Activated CD8-positive, alpha-beta T cell treated with anti-CD3 and anti-CD28 coated beads for 36 hours (primary cell): Measurements from ENCODE around the gene FRMD6. TPM values are rescaled to one million over a fixed set of nuclear protein-coding genes. Genes with fewer than 3 reads are reported as not detected.

Source experiments
- ATAC-seq: fragments of 200-7000 bp; cut with Tn5 transposase; one replicate; pipeline ENCODE4 v1.10.0; 2021; ENCODE audit warnings: mild to moderate bottlenecking, moderate library complexity
- CTCF ChIA-PET: fragments of 350-600 bp; sonication (Branson Sonifier 250); formaldehyde crosslinking; loops from one replicate; lab custom pipeline; 2021; ENCODE audit warnings: antibody characterized with exemption; lab: Charles Lee
- POLR2A ChIA-PET: fragments of 350-600 bp; sonication (Branson Sonifier 250); formaldehyde crosslinking; loops from one replicate; lab custom pipeline; 2021; ENCODE audit warnings: antibody characterized with exemption; lab: Charles Lee
- DNase-seq: peaks from one replicate; pipeline ENCODE4 v3.0.0-alpha.2; 2020
- H3K27ac Mint-ChIP-seq: one replicate; pipeline ENCODE4 v1.8.0; 2021; ENCODE audit warnings: mild to moderate bottlenecking, mixed read lengths
- H3K27me3 Mint-ChIP-seq: one replicate; pipeline ENCODE4 v1.8.0; 2021; ENCODE audit warnings: mixed read lengths
- H3K36me3 Mint-ChIP-seq: one replicate; pipeline ENCODE4 v1.8.0; 2021; ENCODE audit warnings: low read depth, mixed read lengths
- H3K4me1 Mint-ChIP-seq: one replicate; pipeline ENCODE4 v1.8.0; 2021; ENCODE audit warnings: low read depth, mixed read lengths
- H3K4me3 Mint-ChIP-seq: one replicate; pipeline ENCODE4 v1.8.0; 2021; ENCODE audit warnings: mild to moderate bottlenecking, moderate library complexity, mixed read lengths
- H3K9me3 Mint-ChIP-seq: one replicate; pipeline ENCODE4 v1.8.0; 2021; ENCODE audit warnings: mixed read lengths
- intact Hi-C: fragments of 100-400 bp; cut with micrococcal nuclease; formaldehyde crosslinking; loops from one replicate; pipeline ENCODE4 v1.10.0; 2022
- total RNA-seq, 2 experiments: library from RNA; stranded (reverse); gene quantifications; one replicate each; pipeline ENCODE4 v1.2.3, GENCODE V29; 2021
- TF ChIP-seq, protein P1 (sequence below): fragments of 200-600 bp; IDR thresholded peaks from one replicate; pipeline ENCODE4 v1.8.0; 2022; ENCODE audit warnings: antibody characterized with exemption, mild to moderate bottlenecking

Gene FRMD6
- total RNA-seq, result 1 to 10 TPM; 2.7 to 4.9 TPM

DNA sequence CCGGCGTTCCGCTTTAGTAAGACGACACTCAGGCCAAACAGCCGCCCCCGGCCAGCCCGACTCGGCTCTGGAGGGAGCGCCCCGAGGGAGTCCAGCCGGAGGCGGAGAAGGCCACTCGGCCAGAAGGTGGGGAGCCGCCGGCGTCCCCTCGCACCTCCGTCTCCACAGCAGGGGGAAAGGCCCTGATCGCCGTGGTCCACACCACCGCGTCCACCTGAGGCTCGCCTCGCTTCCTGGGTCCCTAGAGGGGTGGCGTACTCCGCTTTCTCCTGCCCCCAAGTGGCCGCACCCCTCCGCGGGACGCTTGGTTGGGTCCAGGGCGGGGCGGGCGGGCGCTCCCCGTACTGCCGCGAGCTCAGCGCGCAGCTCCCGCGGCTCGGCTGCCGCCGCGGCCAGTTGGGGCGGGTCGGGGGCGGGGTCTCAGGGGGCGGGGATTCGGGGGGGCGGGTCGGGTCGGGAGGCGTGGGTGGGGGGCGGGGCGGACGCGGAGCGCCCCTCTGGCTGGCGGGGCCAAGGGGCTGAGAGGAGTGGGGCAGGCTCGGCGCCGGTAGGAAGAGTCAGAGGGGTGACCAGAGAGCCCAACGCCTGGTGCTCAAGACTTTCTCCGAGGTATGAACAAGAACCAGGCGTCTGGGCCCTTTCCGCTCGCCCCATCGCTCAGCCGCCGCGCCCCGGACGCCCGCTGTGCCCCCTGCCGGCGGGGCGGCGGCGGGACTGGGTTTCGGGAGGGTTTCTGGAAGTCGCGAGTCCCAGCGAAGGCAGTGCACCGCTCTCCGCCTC, at the start of gene FRMD6:
FRMD6 (plus strand) TSS at position 523 of the 780 bp plus-strand sequence. CDS start 37,927 bp downstream, outside the sequence.
- H3K27ac Mint-ChIP-seq, result peak within 1 kb of the TSS; percentile 79
- ChIA-PET POLR2A (interaction anchor here (1.4 to 2.2 kb wide), 4 partner anchors 11 to 556 kb away, joined by 3 to 6 read pairs (median 3); partner anchors contain the start of gene TRIM9), CTCF (interaction anchor here (0.7 to 3.6 kb wide), 18 partner anchors 11 to 396 kb away, joined by 3 to 27 read pairs (median 4); no protein-coding TSS in a partner anchor)
- H3K9me3 Mint-ChIP-seq, result no peaks in the 10 kb centered on the region
- peaks cover 21% of the 10 kb centered on the region for H3K27me3 Mint-ChIP-seq
- no peaks in the 10 kb centered on the region for H3K36me3 Mint-ChIP-seq
- intact Hi-C loops, result no loop called here
- peaks cover 23% of the 10 kb centered on the region for H3K4me1 Mint-ChIP-seq
- peak within 1 kb of the TSS; percentile 80 for H3K4me3 Mint-ChIP-seq
- peak; percentile 82 for DNase-seq
- peak; percentile 88 for ATAC-seq
- TF ChIP-seq, protein P1, sequence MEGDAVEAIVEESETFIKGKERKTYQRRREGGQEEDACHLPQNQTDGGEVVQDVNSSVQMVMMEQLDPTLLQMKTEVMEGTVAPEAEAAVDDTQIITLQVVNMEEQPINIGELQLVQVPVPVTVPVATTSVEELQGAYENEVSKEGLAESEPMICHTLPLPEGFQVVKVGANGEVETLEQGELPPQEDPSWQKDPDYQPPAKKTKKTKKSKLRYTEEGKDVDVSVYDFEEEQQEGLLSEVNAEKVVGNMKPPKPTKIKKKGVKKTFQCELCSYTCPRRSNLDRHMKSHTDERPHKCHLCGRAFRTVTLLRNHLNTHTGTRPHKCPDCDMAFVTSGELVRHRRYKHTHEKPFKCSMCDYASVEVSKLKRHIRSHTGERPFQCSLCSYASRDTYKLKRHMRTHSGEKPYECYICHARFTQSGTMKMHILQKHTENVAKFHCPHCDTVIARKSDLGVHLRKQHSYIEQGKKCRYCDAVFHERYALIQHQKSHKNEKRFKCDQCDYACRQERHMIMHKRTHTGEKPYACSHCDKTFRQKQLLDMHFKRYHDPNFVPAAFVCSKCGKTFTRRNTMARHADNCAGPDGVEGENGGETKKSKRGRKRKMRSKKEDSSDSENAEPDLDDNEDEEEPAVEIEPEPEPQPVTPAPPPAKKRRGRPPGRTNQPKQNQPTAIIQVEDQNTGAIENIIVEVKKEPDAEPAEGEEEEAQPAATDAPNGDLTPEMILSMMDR, result peak; percentile 80

DNA sequence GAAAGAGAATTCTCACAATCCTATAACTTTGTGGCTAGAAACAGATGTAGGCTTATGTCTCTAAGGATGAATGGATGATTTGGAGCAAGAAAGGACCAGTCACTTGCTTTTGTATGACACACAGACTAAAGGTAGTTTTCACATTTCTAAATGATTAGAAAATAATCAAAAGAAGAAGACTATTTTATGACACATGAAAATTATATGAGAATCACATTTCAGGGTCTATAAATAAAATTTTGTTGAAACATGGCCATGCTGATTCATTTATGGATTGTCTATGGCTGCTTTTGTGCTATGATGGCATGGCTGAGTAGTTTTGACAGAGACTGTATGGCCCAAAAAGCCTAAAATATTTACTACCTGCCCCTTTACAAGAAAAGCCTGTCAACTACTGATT, 49.4 kb upstream of the FRMD6 start:
- ChIA-PET CTCF (no interaction called here), POLR2A (no interaction called here)
- H3K9me3 Mint-ChIP-seq, result no peaks in the 10 kb centered on the region
- no peak overlapping the region for H3K4me3 Mint-ChIP-seq
- no peak for ATAC-seq
- H3K27me3 Mint-ChIP-seq, result peaks cover 11% of the 10 kb centered on the region
- no peaks in the 10 kb centered on the region for H3K4me1 Mint-ChIP-seq
- TF ChIP-seq, protein P1, result no peak
- H3K27ac Mint-ChIP-seq, result no peak overlapping the region
- no peak for DNase-seq
- intact Hi-C loops, result no loop called here
- H3K36me3 Mint-ChIP-seq, result no peaks in the 10 kb centered on the region

DNA sequence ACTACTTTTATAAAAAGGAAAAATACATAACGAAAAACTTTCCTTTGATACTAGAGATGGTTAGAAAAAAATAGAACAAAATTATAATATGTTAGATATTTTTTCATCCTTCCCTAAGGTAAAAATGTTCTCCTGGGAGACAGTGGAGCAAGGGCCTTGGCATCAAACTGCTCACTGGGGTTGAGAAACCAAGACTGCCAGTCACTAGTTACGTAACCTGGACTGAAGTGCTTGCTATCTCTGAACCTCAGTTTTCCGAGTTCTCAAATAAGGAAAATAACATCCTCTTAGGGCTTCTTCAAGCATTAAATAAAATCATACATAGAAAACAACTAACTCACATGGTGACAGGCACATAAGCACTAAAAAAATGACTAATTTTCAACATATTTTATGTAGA, 48.2 kb upstream of the FRMD6 start:
- Mint-ChIP-seq H3K4me3 (no peak overlapping the region), H3K27ac (no peak overlapping the region), H3K9me3 (no peaks in the 10 kb centered on the region), H3K27me3 (peaks cover 14% of the 10 kb centered on the region), H3K36me3 (no peaks in the 10 kb centered on the region), H3K4me1 (no peaks in the 10 kb centered on the region)
- intact Hi-C loops, result no loop called here
- DNase-seq (no peak), ATAC-seq (no peak)
- ChIA-PET POLR2A (no interaction called here), CTCF (no interaction called here)
- TF ChIP-seq, protein P1, result no peak

DNA sequence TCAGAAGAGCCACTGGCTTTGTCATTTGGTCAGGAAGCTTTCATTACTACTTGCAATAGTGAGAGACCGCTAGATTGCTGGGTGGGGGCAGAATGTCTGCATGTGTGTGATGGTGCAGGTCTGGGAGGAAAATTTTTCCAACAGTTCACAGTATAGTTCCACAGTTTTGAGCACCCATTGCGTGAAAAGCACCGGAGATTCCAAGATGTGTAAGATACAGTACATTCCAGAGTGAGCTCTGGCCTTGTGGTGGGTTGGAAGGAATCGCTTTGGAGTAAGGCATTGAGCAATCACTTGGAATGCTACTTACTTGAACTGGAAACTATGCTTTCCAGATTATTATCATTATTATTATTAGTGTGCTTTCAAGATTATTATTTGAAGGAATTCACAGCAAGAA, 47.6 kb upstream of the FRMD6 start:
- no peaks in the 10 kb centered on the region for H3K4me1 Mint-ChIP-seq
- CTCF ChIA-PET, result no interaction called here
- H3K36me3 Mint-ChIP-seq, result no peaks in the 10 kb centered on the region
- ATAC-seq (no peak), DNase-seq (no peak)
- H3K27me3 Mint-ChIP-seq, result peaks cover 15% of the 10 kb centered on the region
- TF ChIP-seq, protein P1, result no peak
- no peak overlapping the region for H3K4me3 Mint-ChIP-seq
- H3K9me3 Mint-ChIP-seq, result no peaks in the 10 kb centered on the region
- no peak overlapping the region for H3K27ac Mint-ChIP-seq
- POLR2A ChIA-PET, result no interaction called here
- intact Hi-C loops, result no loop called here

DNA sequence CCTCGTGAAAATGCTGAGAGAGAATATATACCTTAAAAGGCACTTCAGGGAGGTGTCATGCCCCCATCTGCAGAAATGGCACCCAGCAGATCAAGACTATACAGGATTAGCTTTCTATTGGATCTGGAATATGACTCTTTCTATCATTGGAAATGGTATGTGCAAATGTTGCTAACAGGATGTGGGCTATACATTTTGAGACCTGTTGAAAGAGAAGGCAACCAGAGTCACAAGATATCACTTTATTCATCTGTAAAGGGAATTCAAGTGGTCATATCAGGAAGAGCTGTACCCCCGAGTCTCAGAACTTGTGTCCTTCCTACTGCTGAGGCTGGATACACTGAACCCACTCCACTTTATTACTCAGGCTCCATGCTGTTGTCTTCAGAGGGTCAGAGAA, 46.1 kb upstream of the FRMD6 start:
- TF ChIP-seq, protein P1, result no peak
- no peak overlapping the region for H3K27ac Mint-ChIP-seq
- POLR2A ChIA-PET, result no interaction called here
- intact Hi-C loops, result no loop called here
- no peak overlapping the region for H3K4me3 Mint-ChIP-seq
- peaks cover 11% of the 10 kb centered on the region for H3K27me3 Mint-ChIP-seq
- no peak for ATAC-seq
- H3K36me3 Mint-ChIP-seq, result no peaks in the 10 kb centered on the region
- H3K9me3 Mint-ChIP-seq, result no peaks in the 10 kb centered on the region
- DNase-seq, result no peak
- no peaks in the 10 kb centered on the region for H3K4me1 Mint-ChIP-seq
- CTCF ChIA-PET, result no interaction called here
